DMS153 treated with DMSO at 0.1 percent for 48 hours (cell line): Measurements from ENCODE around the gene ECEL1.

Experiments
- DNase-seq: peaks from one replicate; lab custom pipeline; 2025; ENCODE audit not compliant: unreplicated experiment; lab: John Stamatoyannopoulos, UW

Gene ECEL1

GRCh38 chr2:232522623-232523401, 35.2 kb upstream of the ECEL1 start:
- DNase-seq, result no peak

- DNase-seq, result no peak
These were observed 34.5 kb upstream of the ECEL1 start for GRCh38 chr2:232521959-232522622.

- no peak for DNase-seq
These were observed 33.5 kb upstream of the ECEL1 start for GRCh38 chr2:232521098-232521497.

- no peak for DNase-seq
These were observed 32.9 kb upstream of the ECEL1 start for GRCh38 chr2:232520489-232520888.

- DNase-seq, result no peak
These were observed 32.2 kb upstream of the ECEL1 start, which contains the start of gene PRSS56 for GRCh38 chr2:232519581-232520438. Gene PRSS56, plus strand, starts transcription at chr2:232520388. Its CDS starts 211 bp downstream, at chr2:232520599.

- no peak for DNase-seq
These were observed 31.2 kb upstream of the ECEL1 start for GRCh38 chr2:232518844-232519243.

GRCh38 chr2:232516551-232516950, 28.9 kb upstream of the ECEL1 start:
- DNase-seq, result no peak

- no peak for DNase-seq
These were observed 28.0 kb upstream of the ECEL1 start for GRCh38 chr2:232515639-232516038.

GRCh38 chr2:232513353-232513752, 25.7 kb upstream of the ECEL1 start:
- DNase-seq, result no peak

- no peak for DNase-seq
These were observed 25.0 kb upstream of the ECEL1 start for GRCh38 chr2:232512602-232513001.

- peak; percentile 32 for DNase-seq
These were observed 23.8 kb upstream of the ECEL1 start for GRCh38 chr2:232511336-232511890.

- no peak for DNase-seq
These were observed 20.6 kb upstream of the ECEL1 start for GRCh38 chr2:232508251-232508650.

- no peak for DNase-seq
These were observed 19.1 kb upstream of the ECEL1 start for GRCh38 chr2:232506709-232507108.

GRCh38 chr2:232505856-232506255, 18.2 kb upstream of the ECEL1 start:
- no peak for DNase-seq

- no peak for DNase-seq
These were observed 16.8 kb upstream of the ECEL1 start for GRCh38 chr2:232504438-232504837.

- DNase-seq, result no peak
These were observed 16.2 kb upstream of the ECEL1 start for GRCh38 chr2:232503809-232504323.

GRCh38 chr2:232502911-232503808, 15.5 kb upstream of the ECEL1 start:
- no peak for DNase-seq

- DNase-seq, result no peak
These were observed 14.9 kb upstream of the ECEL1 start for GRCh38 chr2:232502511-232502910.

- no peak for DNase-seq
These were observed 14.3 kb upstream of the ECEL1 start for GRCh38 chr2:232501794-232502390.
